Rectal smooth muscle tissue (tissue), 1 donor: Measurements from ENCODE around the gene FNIP2.

Experiments
- H3K27ac ChIP-seq: one replicate; pipeline ENCODE4 v1.7.0; 2013; ENCODE audit warnings: low read depth, low read length, inconsistent platforms
- H3K27me3 ChIP-seq: one replicate; pipeline ENCODE4 v1.7.0; 2013; ENCODE audit warnings: low read length; ENCODE audit not compliant: control insufficient read depth, insufficient read depth
- H3K36me3 ChIP-seq: one replicate; pipeline ENCODE4 v1.7.0; 2013; ENCODE audit warnings: low read length; ENCODE audit not compliant: control insufficient read depth, insufficient read depth
- H3K4me1 ChIP-seq: one replicate; pipeline ENCODE4 v1.7.0; 2013; ENCODE audit warnings: low read length; ENCODE audit not compliant: control insufficient read depth, insufficient read depth
- H3K4me3 ChIP-seq: one replicate; pipeline ENCODE4 v1.7.0; 2013; ENCODE audit warnings: low read length
- H3K9ac ChIP-seq: one replicate; pipeline ENCODE4 v1.7.0; 2013; ENCODE audit warnings: low read length

The FNIP2 gene

GRCh38 chr4:158813113-158813512, 44.3 kb downstream of the FNIP2 start:
- no peak overlapping the region for H3K27ac ChIP-seq
- no peak overlapping the region for H3K4me3 ChIP-seq
- H3K9ac ChIP-seq, result no peak overlapping the region
- H3K4me1 ChIP-seq, result peaks cover 36% of the 10 kb centered on the region
- no peaks in the 10 kb centered on the region for H3K36me3 ChIP-seq
- no peaks in the 10 kb centered on the region for H3K27me3 ChIP-seq

- Histone ChIP-seq H3K9ac (no peak overlapping the region), H3K36me3 (no peaks in the 10 kb centered on the region), H3K4me3 (no peak overlapping the region), H3K27ac (no peak overlapping the region), H3K4me1 (peaks cover 28% of the 10 kb centered on the region), H3K27me3 (no peaks in the 10 kb centered on the region)
These were observed 45.4 kb downstream of the FNIP2 start for GRCh38 chr4:158814207-158814606.

GRCh38 chr4:158814636-158815330, 46.0 kb downstream of the FNIP2 start:
- no peaks in the 10 kb centered on the region for H3K36me3 ChIP-seq
- no peak overlapping the region for H3K4me3 ChIP-seq
- no peaks in the 10 kb centered on the region for H3K27me3 ChIP-seq
- no peak overlapping the region for H3K9ac ChIP-seq
- peak overlapping the region; percentile 10 for H3K27ac ChIP-seq
- peaks cover 27% of the 10 kb centered on the region for H3K4me1 ChIP-seq

- no peaks in the 10 kb centered on the region for H3K36me3 ChIP-seq
- H3K4me1 ChIP-seq, result peaks cover 28% of the 10 kb centered on the region
- H3K4me3 ChIP-seq, result no peak overlapping the region
- H3K27ac ChIP-seq, result no peak overlapping the region
- H3K9ac ChIP-seq, result no peak overlapping the region
- H3K27me3 ChIP-seq, result no peaks in the 10 kb centered on the region
These were observed 48.1 kb downstream of the FNIP2 start for GRCh38 chr4:158816955-158817354.

GRCh38 chr4:158817562-158818296, 48.9 kb downstream of the FNIP2 start:
- Histone ChIP-seq H3K4me3 (no peak overlapping the region), H3K4me1 (peaks cover 28% of the 10 kb centered on the region), H3K36me3 (no peaks in the 10 kb centered on the region), H3K27me3 (no peaks in the 10 kb centered on the region), H3K9ac (no peak overlapping the region), H3K27ac (no peak overlapping the region)

GRCh38 chr4:158818560-158819140, 49.8 kb downstream of the FNIP2 start:
- Histone ChIP-seq H3K36me3 (no peaks in the 10 kb centered on the region), H3K4me3 (no peak overlapping the region), H3K27me3 (no peaks in the 10 kb centered on the region), H3K4me1 (peaks cover 28% of the 10 kb centered on the region), H3K27ac (no peak overlapping the region), H3K9ac (no peak overlapping the region)

GRCh38 chr4:158819942-158820786, 51.3 kb downstream of the FNIP2 start:
- no peaks in the 10 kb centered on the region for H3K36me3 ChIP-seq
- H3K4me3 ChIP-seq, result no peak overlapping the region
- peaks cover 22% of the 10 kb centered on the region for H3K4me1 ChIP-seq
- no peak overlapping the region for H3K9ac ChIP-seq
- no peaks in the 10 kb centered on the region for H3K27me3 ChIP-seq
- H3K27ac ChIP-seq, result no peak overlapping the region

GRCh38 chr4:158821228-158821971, 52.6 kb downstream of the FNIP2 start:
- Histone ChIP-seq H3K9ac (no peak overlapping the region), H3K27me3 (no peaks in the 10 kb centered on the region), H3K4me1 (peaks cover 35% of the 10 kb centered on the region), H3K4me3 (no peak overlapping the region), H3K27ac (no peak overlapping the region), H3K36me3 (no peaks in the 10 kb centered on the region)

- no peak overlapping the region for H3K27ac ChIP-seq
- peaks cover 37% of the 10 kb centered on the region for H3K4me1 ChIP-seq
- H3K36me3 ChIP-seq, result no peaks in the 10 kb centered on the region
These were observed 53.5 kb downstream of the FNIP2 start for GRCh38 chr4:158822348-158822747.

GRCh38 chr4:158823461-158823873, 54.6 kb downstream of the FNIP2 start:
- no peak overlapping the region for H3K9ac ChIP-seq
- H3K27me3 ChIP-seq, result no peaks in the 10 kb centered on the region
- no peaks in the 10 kb centered on the region for H3K36me3 ChIP-seq
- no peak overlapping the region for H3K27ac ChIP-seq
- H3K4me3 ChIP-seq, result no peak overlapping the region
- peaks cover 37% of the 10 kb centered on the region for H3K4me1 ChIP-seq

More at GRCh38 chr4:158822348-158822747, 53.5 kb downstream of the FNIP2 start:
- Histone ChIP-seq H3K27me3 (no peaks in the 10 kb centered on the region), H3K4me3 (no peak overlapping the region), H3K9ac (no peak overlapping the region)

GRCh38 chr4:158824425-158825274, 55.8 kb downstream of the FNIP2 start:
- Histone ChIP-seq H3K27me3 (no peaks in the 10 kb centered on the region), H3K4me3 (no peak overlapping the region), H3K4me1 (peaks cover 34% of the 10 kb centered on the region), H3K36me3 (no peaks in the 10 kb centered on the region), H3K9ac (no peak overlapping the region), H3K27ac (peak overlapping the region; percentile 27)
